NCI-H82 treated with DMSO at 0.1 percent for 48 hours (cell line): Measurements from ENCODE around the gene SCYL3.
"Not testable (repeated sequence)": the region's sequence is repeated elsewhere in the genome, so short reads cannot be mapped to it uniquely, and the experiment has no call there.

ENCODE experiments used
- DNase-seq: peaks from one replicate; lab custom pipeline; 2025; ENCODE audit not compliant: unreplicated experiment; lab: John Stamatoyannopoulos, UW

SCYL3 gene

DNA sequence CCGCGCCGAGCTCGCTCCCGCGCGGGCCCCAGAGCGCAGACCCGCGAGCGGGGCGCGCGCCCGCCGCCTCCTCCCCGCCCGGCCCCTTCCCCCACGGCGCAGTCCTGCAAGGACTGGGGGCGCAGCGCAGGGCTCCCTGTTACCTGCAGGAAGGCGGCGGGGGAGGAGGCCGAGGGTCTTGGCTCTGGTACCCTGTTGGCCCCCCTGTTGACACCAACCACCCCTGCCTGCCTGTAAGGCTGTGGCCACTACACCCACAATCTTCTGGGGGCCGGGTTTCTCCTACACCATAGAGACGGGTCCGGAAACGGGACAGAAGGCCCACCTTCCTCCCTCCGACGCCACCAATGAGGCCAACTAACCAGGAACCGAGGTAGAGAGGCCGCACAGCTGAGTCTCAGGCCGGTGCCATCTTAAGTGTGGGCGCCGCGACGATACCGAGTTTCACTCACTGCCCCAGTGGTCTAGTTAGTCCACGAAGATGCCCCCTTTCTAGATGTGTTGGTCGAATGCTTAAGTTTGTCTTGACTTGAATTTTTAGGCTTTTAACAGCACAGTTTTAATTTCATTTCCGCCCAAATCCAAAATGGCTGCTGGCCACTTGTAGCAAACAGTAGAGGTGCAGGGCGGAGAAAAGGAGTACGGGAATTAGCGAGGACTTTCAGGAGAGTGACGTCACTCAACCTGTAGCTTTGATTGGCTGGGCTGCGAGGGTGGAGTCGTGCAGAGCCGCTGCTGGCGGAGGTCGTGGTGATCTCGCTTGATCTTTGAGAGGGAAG, at the start of gene SCYL3:
SCYL3 (minus strand) TSS at position 252 of the 779 bp plus-strand sequence. CDS start 5,056 bp downstream, outside the sequence.
- DNase-seq, result peak; percentile 99

GRCh38 chr1:169941982-169942830, 48.5 kb upstream of the SCYL3 start:
- DNase-seq, result no peak

DNA sequence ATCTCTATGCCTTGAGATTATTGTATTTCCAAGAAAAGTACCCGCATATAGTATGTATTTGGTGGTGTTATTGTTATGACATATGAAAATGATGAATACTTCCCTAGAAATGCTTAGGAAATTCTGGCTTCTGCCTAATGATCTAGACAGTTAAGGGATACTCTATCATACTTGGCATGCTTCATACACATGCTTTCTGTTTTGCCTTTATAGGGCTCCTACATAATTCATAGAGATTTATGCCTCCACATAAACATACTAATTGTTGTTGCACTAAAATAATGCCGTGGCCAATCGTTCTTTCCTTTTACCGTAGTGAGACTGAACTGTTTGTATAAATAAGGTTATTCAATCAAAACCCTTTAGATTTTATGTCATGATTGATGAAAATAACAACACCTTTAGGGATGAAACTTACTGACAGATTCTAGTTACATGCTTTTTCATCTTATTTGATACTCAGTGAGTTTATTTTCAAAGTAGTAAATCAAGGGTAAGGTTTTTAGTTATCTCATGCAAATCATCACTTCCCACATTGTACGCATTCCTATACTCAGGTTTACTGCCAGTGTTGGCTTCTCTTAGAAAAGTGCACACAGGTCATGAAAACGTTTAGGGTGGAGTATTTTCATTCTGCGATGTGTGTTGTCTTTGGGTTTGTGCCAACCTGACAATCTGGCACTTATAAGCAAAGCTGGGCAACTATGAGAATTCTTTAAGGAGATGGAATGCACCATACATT, 40.5 kb upstream of the SCYL3 start:
- no peak for DNase-seq

- no peak for DNase-seq
These were observed 38.1 kb upstream of the SCYL3 start for GRCh38 chr1:169931795-169932231.

DNA sequence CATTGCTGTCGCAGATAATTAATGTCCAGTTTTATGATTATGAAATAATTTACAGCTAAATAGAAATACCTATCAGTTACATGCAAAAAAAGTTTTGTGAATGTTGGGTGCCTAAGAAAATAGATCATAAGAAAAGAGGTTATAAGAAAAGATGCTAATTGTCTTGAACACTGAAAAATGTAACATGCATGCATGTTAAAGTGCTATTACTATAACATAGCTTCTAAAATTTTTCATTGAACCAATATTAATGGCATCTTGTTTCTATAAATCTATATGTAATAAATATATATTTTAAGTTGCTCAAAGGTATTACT, 35.5 kb upstream of the SCYL3 start:
- DNase-seq, result no peak

- peak; percentile 75 for DNase-seq
These were observed 34.9 kb upstream of the SCYL3 start for GRCh38 chr1:169928438-169929209.

DNA sequence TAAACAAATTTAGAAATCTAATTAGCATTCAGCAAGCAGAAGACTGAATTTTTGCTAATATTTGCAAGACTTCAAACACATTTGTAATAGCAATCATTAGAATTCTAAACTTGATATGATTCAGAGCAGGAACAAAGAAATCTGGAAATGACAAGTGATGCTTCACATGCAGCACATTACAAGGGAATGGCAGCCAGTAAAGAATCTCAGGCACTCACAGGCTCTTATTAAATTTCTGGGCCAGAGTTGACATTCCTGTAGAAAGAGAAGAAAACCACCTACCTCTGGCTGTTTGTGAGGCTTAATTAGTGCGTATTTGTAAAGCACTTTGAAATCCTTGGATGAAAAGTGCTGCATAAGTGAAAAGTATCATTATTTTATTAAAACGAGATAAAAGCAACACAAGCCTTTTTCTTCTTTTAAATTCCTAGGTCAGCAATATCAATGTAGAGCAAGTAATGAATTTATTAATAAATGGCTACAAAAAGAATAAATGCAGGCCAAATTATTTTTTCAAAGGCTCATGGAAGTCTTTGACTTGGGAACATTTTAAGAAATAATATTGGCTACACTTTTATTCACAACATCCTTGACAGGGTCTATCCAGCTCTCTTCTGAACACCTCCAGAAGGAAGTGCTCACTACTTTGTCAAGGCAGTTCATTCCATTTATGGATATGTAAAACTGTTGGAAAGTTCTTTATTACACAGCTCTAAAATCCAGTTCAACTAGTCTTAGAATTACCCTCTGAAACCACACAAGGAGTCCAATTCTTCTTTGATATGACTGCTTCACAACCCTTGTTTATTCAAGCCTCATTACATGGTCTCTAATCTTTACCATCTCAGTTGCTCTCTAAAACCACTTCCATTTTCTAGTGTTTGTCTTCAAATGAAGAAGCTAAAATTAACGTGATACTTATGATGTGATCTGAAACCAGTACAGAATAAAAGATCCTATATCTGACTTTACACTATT, 32.1 kb upstream of the SCYL3 start:
- no peak for DNase-seq

- DNase-seq, result no peak
These were observed 31.1 kb upstream of the SCYL3 start for GRCh38 chr1:169924829-169925228.

- DNase-seq, result no peak
These were observed 30.4 kb upstream of the SCYL3 start for GRCh38 chr1:169924063-169924462.

DNA sequence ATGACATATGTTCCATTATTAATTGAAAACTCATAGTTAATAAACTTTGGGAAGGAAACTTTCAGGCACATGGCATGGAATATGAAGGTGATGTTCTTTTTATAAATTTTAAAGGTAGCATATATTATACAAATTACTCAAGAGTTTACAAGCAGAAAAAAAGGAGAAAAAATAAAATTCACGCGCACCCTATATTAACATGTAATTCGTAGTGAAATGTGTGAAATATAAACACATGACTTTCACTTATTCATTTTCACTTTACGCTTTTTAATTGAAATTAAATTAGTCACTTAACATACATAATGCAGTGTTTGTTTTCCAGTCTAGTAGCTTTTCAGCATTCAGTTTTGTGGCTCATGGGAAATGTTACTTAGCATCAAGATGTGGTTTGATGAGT, 27.4 kb upstream of the SCYL3 start:
- no peak for DNase-seq

- DNase-seq, result no peak
These were observed 25.2 kb upstream of the SCYL3 start for GRCh38 chr1:169918927-169919326.

DNA sequence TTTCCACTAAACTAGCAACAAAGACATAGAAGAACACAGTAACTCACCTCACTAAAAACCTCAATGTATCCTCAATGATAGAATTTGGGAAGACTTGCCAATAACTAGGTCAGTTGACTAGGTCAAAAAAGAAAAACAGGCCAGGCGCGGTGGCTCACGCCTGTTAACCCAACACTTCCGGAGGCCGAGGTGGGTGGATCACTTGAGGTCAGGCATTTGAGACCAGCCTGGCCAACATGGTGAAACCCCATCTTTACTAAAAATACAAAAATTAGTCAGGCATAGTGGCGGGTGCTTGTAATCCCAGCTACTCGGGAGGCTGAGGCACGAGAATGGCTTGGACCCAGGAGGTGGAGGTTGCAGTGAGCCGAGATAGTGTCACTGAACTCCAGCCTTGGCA, 24.5 kb upstream of the SCYL3 start:
- DNase-seq, result not testable (repeated sequence)

DNA sequence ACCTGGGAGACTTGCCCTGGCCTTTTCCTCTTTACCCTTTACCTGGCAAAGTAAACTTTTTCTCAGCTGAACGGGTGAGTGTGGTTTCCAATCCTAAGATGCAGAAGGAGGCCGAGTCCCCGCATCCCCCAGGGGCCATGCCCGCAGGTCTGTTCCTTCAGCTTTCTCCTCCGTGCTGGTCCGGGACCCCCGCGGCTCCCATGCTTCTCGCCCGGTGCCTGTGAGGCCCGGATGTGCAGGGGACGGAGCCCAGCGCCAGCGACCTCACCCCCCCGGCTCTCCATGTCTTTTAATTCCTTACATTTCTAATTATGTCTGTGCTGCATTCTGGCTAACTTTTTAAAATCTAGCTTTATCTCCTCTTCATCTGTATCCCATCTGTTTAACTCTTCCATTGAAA, 21.5 kb upstream of the SCYL3 start:
- DNase-seq, result no peak

DNA sequence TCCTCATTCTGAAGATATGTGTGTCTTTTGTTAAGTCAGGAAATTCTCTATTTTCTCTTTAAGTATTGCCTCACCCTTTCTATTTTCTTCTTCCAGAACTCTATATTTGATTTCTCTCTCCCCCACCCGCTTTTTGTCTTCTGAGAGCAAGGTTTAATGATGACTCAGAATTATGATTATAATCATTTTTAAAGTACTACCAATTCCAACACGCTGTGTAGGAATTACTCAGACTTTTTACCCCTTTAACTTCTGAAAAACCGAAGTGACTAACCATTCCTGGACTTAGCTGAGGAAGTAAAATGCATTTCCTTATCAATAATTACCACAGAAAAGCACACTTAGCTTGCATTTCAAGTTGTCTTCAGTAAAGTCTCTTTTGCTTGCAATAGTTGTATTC, 20.8 kb upstream of the SCYL3 start:
- no peak for DNase-seq

- no peak for DNase-seq
These were observed 15.8 kb upstream of the SCYL3 start for GRCh38 chr1:169909499-169909898.

GRCh38 chr1:169906938-169907337, 13.2 kb upstream of the SCYL3 start:
- no peak for DNase-seq

GRCh38 chr1:169904834-169905233, 11.1 kb upstream of the SCYL3 start:
- DNase-seq, result no peak

DNA sequence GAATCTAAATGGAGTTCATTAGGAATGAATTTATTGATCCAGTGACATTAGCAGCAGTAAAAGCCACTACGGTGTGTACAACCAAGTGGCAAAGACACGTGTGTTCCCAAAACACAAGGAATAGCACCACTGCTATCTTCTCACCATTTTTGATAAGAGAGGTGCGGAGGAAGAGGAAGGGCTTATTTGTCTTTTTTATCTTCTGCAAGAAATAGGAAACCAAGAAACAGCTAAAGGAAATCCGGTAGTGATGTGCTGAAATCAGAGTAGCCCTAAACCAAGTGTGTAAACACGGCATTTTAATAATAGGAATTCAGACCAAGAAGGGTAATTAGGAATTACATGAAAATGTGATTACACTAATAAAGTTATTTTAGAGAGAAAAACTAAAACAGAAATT, 9.1 kb upstream of the SCYL3 start:
- no peak for DNase-seq

DNA sequence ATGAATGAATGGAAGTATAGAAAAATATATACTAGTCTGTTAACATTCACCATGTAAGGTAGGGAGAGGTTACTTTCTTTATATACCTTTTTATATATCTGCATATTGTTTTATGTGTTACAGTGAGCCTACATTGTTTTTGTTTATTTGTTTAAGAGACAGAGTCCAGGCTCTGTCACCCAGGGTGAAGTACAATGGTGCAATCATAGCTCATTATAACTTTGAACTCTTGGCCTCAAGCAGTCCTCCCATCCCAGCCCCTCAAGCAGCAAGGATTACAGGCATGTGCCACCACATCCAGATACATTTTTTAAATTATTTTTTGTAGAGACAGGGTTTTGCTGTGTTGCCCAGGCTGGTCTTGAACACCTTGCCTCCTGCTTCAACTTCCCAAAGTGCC, 7.4 kb upstream of the SCYL3 start:
- DNase-seq, result no peak

DNA sequence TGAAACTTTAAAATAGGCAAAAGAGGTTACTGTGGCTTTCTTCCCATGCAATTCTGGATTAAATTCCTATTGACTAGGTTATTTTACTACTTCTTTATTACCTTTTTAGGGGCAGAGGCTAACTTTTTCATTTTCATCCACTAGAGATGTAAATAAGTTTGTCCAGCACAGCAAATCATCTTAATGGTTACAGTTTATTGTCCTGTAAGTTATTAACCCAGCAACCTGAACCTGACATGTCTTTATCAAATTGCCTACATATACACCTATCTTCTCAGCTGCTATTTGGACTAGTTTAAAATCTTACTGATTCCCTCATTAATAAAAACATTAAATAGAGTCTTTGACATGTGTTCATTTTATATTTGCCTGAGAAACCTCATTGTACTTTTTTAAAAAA, 6.9 kb upstream of the SCYL3 start:
- no peak for DNase-seq
